ENCODE measurements around the gene LARGE1.

DNA sequence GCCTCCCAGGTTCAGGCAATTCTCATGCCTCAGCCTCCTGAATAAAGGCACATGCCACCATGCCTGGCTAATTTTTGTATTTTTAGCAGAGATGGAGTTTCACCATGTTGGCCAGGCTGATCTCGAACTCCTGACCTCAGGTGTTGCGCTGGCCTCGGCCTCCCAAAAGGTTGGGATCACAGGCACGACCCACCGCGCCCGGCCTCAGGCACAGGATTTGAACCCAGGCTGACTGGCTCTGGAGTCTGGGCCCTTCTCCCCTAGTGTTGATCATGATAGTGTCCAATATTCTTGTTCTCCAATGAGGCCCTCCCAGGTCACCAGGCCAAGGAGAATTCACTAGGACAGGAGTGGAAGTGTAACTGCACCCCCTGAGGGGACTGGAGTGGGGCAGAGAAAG is 401.9 kb downstream of the LARGE1 start:
- TF ChIP-seq, protein P1, sequence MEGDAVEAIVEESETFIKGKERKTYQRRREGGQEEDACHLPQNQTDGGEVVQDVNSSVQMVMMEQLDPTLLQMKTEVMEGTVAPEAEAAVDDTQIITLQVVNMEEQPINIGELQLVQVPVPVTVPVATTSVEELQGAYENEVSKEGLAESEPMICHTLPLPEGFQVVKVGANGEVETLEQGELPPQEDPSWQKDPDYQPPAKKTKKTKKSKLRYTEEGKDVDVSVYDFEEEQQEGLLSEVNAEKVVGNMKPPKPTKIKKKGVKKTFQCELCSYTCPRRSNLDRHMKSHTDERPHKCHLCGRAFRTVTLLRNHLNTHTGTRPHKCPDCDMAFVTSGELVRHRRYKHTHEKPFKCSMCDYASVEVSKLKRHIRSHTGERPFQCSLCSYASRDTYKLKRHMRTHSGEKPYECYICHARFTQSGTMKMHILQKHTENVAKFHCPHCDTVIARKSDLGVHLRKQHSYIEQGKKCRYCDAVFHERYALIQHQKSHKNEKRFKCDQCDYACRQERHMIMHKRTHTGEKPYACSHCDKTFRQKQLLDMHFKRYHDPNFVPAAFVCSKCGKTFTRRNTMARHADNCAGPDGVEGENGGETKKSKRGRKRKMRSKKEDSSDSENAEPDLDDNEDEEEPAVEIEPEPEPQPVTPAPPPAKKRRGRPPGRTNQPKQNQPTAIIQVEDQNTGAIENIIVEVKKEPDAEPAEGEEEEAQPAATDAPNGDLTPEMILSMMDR (IDR thresholded peaks at IDR 0.05) = no peak
- no peak for TF ChIP-seq ZFX (IDR thresholded peaks at IDR 0.05; ENCODE audit: borderline replicate concordance)
